Activated naive CD4-positive, alpha-beta T cell treated with anti-CD3 and anti-CD28 coated beads for 36 hours (primary cell): ENCODE results near the gene UBE2E2. TPM values are rescaled to one million over a fixed set of nuclear protein-coding genes. Genes with fewer than 3 reads are reported as not detected.

Source experiments
- CTCF ChIA-PET: fragments of 350-600 bp; sonication (Branson Sonifier 250); formaldehyde crosslinking; loops from one replicate; lab custom pipeline; 2021; ENCODE audit warnings: antibody characterized with exemption; lab: Charles Lee
- DNase-seq: peaks from one replicate; pipeline ENCODE4 v3.0.0-alpha.2; 2020
- H3K27ac Mint-ChIP-seq: one replicate; pipeline ENCODE4 v1.8.0; 2021; ENCODE audit warnings: mild to moderate bottlenecking, mixed read lengths
- H3K27me3 Mint-ChIP-seq: one replicate; pipeline ENCODE4 v1.8.0; 2021; ENCODE audit warnings: low read depth, mixed read lengths
- H3K36me3 Mint-ChIP-seq: one replicate; pipeline ENCODE4 v1.8.0; 2021; ENCODE audit warnings: low read depth, mixed read lengths
- H3K4me1 Mint-ChIP-seq: one replicate; pipeline ENCODE4 v1.8.0; 2021; ENCODE audit warnings: low read depth, mixed read lengths
- H3K4me3 Mint-ChIP-seq: one replicate; pipeline ENCODE4 v1.8.0; 2021; ENCODE audit warnings: mild to moderate bottlenecking, moderate library complexity, mixed read lengths
- H3K9me3 Mint-ChIP-seq: one replicate; pipeline ENCODE4 v1.8.0; 2021; ENCODE audit warnings: mixed read lengths
- intact Hi-C: fragments of 100-400 bp; cut with micrococcal nuclease; formaldehyde crosslinking; loops from one replicate; pipeline ENCODE4 v1.15.1; 2023
- total RNA-seq, 2 experiments: library from RNA; stranded (reverse); gene quantifications; one replicate each; pipeline ENCODE4 v1.2.3, GENCODE V29; 2021

Gene UBE2E2
- total RNA-seq, 2 experiments from 2014 or later: 11.6 to 14.0 TPM

DNA sequence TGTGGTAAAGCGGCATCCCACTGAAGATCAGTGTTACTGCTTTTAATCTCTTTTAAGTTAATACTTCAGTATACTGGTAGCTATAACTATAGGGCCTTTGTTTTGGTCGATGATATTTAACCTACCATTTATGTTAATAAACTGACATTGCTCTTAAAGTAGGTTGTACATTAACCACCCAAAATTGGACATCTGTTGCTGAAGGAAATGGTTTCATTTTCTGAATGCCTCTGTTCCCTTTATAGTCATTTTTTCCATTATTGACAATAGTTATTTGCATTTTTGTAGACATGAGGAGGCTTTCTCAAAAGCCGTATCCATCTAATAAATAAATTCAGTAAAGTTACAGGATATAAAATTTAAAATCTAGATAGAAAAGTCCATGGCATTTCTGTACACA, 350.2 kb downstream of the UBE2E2 start:
- H3K36me3 Mint-ChIP-seq: peaks cover 2% of the 10 kb centered on the region
- H3K4me1 Mint-ChIP-seq: no peaks in the 10 kb centered on the region
- intact Hi-C loops: no loop called here
- no peak for DNase-seq
- CTCF ChIA-PET: no interaction called here
- no peaks in the 10 kb centered on the region for H3K27me3 Mint-ChIP-seq
- H3K27ac Mint-ChIP-seq: no peak overlapping the region
- no peak overlapping the region for H3K4me3 Mint-ChIP-seq
- H3K9me3 Mint-ChIP-seq: peaks cover 3% of the 10 kb centered on the region

- no peak overlapping the region for H3K4me3 Mint-ChIP-seq
- peaks cover under 1% of the 10 kb centered on the region for H3K9me3 Mint-ChIP-seq
- CTCF ChIA-PET: interaction anchor here (0.5 to 0.6 kb wide), 2 partner anchors 194 to 864 kb away, joined by 3 to 6 read pairs; no protein-coding TSS in a partner anchor
- H3K27me3 Mint-ChIP-seq: no peaks in the 10 kb centered on the region
- H3K4me1 Mint-ChIP-seq: no peaks in the 10 kb centered on the region
- no peak overlapping the region for H3K27ac Mint-ChIP-seq
- peaks cover 2% of the 10 kb centered on the region for H3K36me3 Mint-ChIP-seq
- DNase-seq: no peak
- intact Hi-C loops: no loop called here
Observed at GRCh38 chr3:23565041-23565775, 362.1 kb downstream of the UBE2E2 start.

- Mint-ChIP-seq H3K9me3 (no peaks in the 10 kb centered on the region), H3K4me3 (no peak overlapping the region), H3K36me3 (peaks cover 3% of the 10 kb centered on the region), H3K27ac (no peak overlapping the region), H3K27me3 (no peaks in the 10 kb centered on the region), H3K4me1 (no peaks in the 10 kb centered on the region)
- intact Hi-C loops: no loop called here
- DNase-seq: no peak
- CTCF ChIA-PET: no interaction called here
Observed at GRCh38 chr3:23566499-23566898, 363.4 kb downstream of the UBE2E2 start.

DNA sequence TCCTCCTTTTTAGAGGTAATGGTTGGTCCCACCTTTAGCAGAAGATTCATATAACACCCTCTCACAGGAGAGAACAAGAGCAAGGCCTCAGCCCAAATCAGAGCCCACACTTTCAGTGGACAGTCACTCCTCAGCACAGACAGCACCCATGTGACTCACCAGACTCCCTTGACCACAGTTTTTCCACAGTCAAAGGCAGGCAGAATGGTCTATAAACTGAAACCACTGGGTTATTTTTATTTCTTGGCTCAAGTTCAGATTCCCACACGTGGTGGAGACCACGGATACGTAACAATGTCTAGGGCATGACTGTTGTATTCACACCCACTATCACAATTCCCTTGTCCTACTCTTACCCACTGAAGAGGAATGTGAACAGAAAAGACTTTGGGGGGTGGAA, 364.8 kb downstream of the UBE2E2 start:
- H3K4me3 Mint-ChIP-seq: no peak overlapping the region
- no peaks in the 10 kb centered on the region for H3K27me3 Mint-ChIP-seq
- H3K36me3 Mint-ChIP-seq: peaks cover 3% of the 10 kb centered on the region
- peaks cover 1% of the 10 kb centered on the region for H3K9me3 Mint-ChIP-seq
- no peaks in the 10 kb centered on the region for H3K4me1 Mint-ChIP-seq
- no peak for DNase-seq
- H3K27ac Mint-ChIP-seq: no peak overlapping the region
- intact Hi-C loops: no loop called here
- CTCF ChIA-PET: no interaction called here

- Mint-ChIP-seq H3K27ac (no peak overlapping the region), H3K36me3 (peaks cover 4% of the 10 kb centered on the region), H3K9me3 (peaks cover 1% of the 10 kb centered on the region), H3K4me1 (no peaks in the 10 kb centered on the region), H3K4me3 (no peak overlapping the region), H3K27me3 (no peaks in the 10 kb centered on the region)
- CTCF ChIA-PET: interaction anchor here (0.6 to 1.3 kb wide), 2 partner anchors 13 to 468 kb away, joined by 3 to 4 read pairs; no protein-coding TSS in a partner anchor
- no peak for DNase-seq
- intact Hi-C loops: no loop called here
Observed at GRCh38 chr3:23573827-23574226, 370.7 kb downstream of the UBE2E2 start.

DNA sequence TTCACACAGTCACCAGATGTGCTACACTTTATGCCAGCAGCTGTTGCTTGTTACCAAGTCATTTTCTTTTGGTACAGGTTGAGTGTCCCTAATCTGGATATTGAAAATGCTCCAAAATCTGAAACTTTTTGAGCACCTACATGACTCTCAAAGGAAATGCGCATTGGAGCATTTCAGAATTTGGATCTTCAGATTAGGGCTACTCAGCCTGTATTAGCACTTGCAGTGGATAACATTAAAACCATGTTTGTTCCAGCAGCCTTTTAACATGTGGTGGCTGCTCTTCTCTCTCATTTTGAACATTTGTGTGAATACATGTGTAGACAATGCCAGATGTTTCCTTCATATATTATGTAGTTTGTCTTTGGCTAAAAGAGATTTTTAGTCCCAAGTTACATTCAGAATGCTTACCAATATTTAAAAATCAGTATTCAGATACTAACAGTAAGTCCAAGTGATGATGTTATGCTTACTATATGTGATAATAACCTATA, 371.7 kb downstream of the UBE2E2 start:
- peaks cover 4% of the 10 kb centered on the region for H3K36me3 Mint-ChIP-seq
- no peak overlapping the region for H3K4me3 Mint-ChIP-seq
- no peak for DNase-seq
- H3K27me3 Mint-ChIP-seq: no peaks in the 10 kb centered on the region
- intact Hi-C loops: no loop called here
- CTCF ChIA-PET: no interaction called here
- H3K9me3 Mint-ChIP-seq: peaks cover 1% of the 10 kb centered on the region
- no peaks in the 10 kb centered on the region for H3K4me1 Mint-ChIP-seq
- no peak overlapping the region for H3K27ac Mint-ChIP-seq

GRCh38 chr3:23575697-23576096, 372.6 kb downstream of the UBE2E2 start:
- Mint-ChIP-seq H3K4me3 (no peak overlapping the region), H3K9me3 (peaks cover 1% of the 10 kb centered on the region), H3K4me1 (no peaks in the 10 kb centered on the region), H3K36me3 (peaks cover 4% of the 10 kb centered on the region), H3K27me3 (no peaks in the 10 kb centered on the region), H3K27ac (no peak overlapping the region)
- DNase-seq: no peak
- intact Hi-C loops: no loop called here
- CTCF ChIA-PET: no interaction called here

DNA sequence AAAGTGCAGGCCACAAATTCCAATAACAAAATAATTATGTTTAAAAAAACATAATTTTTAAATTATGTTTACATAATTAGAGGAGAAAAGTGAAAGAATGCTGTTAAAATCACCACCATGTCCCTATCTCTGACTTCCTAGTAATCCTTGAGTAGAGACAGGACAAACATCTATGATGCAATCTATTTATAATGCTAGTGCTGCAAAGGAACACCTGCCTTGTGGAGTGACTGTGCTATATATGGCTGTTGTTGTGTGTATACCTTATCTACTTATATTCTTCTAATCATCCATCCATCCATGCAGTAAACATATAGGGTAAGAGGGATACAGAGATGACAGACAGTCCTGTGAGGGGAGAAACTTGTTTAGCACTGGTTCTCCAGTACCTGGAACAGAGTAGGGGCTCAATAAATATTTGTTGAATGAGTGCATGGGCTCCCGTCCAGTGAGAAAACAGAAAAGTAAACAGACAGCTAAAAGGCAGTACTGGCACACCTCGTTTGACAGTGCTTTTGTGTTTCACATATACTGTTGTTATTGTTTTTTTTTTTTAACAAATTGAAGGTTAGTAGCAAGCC, 373.3 kb downstream of the UBE2E2 start:
- H3K4me1 Mint-ChIP-seq: no peaks in the 10 kb centered on the region
- DNase-seq: no peak
- H3K27me3 Mint-ChIP-seq: no peaks in the 10 kb centered on the region
- peaks cover 1% of the 10 kb centered on the region for H3K9me3 Mint-ChIP-seq
- H3K4me3 Mint-ChIP-seq: no peak overlapping the region
- intact Hi-C loops: no loop called here
- CTCF ChIA-PET: interaction anchor here (0.6 kb wide), 1 partner anchor 906 kb away, joined by 4 read pairs; no protein-coding TSS in a partner anchor
- H3K36me3 Mint-ChIP-seq: peaks cover 4% of the 10 kb centered on the region
- H3K27ac Mint-ChIP-seq: no peak overlapping the region

- DNase-seq: no peak
- Mint-ChIP-seq H3K4me3 (no peak overlapping the region), H3K4me1 (no peaks in the 10 kb centered on the region), H3K36me3 (peaks cover 3% of the 10 kb centered on the region), H3K27ac (no peak overlapping the region), H3K27me3 (no peaks in the 10 kb centered on the region), H3K9me3 (peaks cover 2% of the 10 kb centered on the region)
- CTCF ChIA-PET: no interaction called here
- intact Hi-C loops: no loop called here
Observed at GRCh38 chr3:23580096-23580713, 377.1 kb downstream of the UBE2E2 start.

DNA sequence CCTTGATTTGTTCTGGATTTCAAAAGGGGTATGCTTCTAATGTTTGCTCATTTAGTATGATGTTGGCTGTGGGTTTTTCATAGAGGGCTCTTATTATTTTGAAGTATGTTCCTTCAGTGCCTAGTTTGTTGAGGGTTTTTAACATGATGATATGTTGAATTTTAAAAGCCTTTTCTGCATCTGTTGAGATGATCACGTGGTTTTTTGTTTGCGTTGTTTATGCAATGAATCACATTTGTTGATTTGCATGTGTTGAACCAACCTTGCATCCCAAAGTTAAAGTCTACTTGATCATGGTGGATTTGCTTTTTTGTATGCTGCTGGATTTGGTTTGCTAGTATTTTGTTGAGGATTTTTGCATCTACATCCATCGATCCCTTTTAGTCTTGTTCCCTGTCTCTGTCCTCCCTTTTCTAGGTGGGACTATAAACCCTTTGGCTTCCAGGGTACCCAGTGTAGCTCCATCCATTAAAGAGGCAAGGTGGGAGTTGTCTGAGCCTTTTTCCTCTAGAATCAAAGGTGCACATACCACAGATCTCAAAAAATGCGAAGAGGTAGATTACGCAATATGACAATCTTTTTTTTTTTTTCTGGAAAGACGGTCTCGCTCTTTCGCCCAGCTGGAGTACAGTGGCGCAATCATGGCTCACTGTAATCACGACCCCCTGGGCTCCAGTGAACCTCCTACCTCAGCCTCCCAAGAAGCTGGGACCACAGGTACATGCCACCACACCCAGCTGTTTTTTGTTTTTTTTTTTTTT, 381.0 kb downstream of the UBE2E2 start:
- intact Hi-C loops: no loop called here
- Mint-ChIP-seq H3K27ac (no peak overlapping the region), H3K9me3 (peaks cover 2% of the 10 kb centered on the region), H3K4me1 (no peaks in the 10 kb centered on the region), H3K4me3 (no peak overlapping the region), H3K36me3 (peaks cover 3% of the 10 kb centered on the region), H3K27me3 (no peaks in the 10 kb centered on the region)
- no peak for DNase-seq
- CTCF ChIA-PET: interaction anchor here (0.6 to 0.7 kb wide), 3 partner anchors 206 to 433 kb away, joined by 3 to 4 read pairs (median 3); no protein-coding TSS in a partner anchor

GRCh38 chr3:23587513-23587912, 384.4 kb downstream of the UBE2E2 start:
- no peaks in the 10 kb centered on the region for H3K4me1 Mint-ChIP-seq
- H3K9me3 Mint-ChIP-seq: no peaks in the 10 kb centered on the region
- DNase-seq: no peak
- peaks cover under 1% of the 10 kb centered on the region for H3K36me3 Mint-ChIP-seq
- intact Hi-C loops: no loop called here
- no peak overlapping the region for H3K27ac Mint-ChIP-seq
- no peak overlapping the region for H3K4me3 Mint-ChIP-seq
- CTCF ChIA-PET: interaction anchor here (1.0 kb wide), 1 partner anchor 14 kb away, joined by 3 read pairs; no protein-coding TSS in a partner anchor
- no peaks in the 10 kb centered on the region for H3K27me3 Mint-ChIP-seq

- no peaks in the 10 kb centered on the region for H3K4me1 Mint-ChIP-seq
- no peak overlapping the region for H3K4me3 Mint-ChIP-seq
- H3K27ac Mint-ChIP-seq: no peak overlapping the region
- H3K36me3 Mint-ChIP-seq: peaks cover 1% of the 10 kb centered on the region
- CTCF ChIA-PET: no interaction called here
- H3K27me3 Mint-ChIP-seq: no peaks in the 10 kb centered on the region
- intact Hi-C loops: no loop called here
- H3K9me3 Mint-ChIP-seq: no peaks in the 10 kb centered on the region
- DNase-seq: no peak
Observed at GRCh38 chr3:23588547-23588946, 385.4 kb downstream of the UBE2E2 start.
